DOHH2 (cell line): ENCODE results near the gene TSHZ2.

ENCODE experiments used
- EZH2phosphoT487 ChIP-seq: fragments of 200-600 bp; sonication (generic); IDR thresholded peaks from 2 replicates; pipeline ENCODE4 v1.6.1; 2017; ENCODE audit warnings: borderline replicate concordance, mild to moderate bottlenecking, antibody characterized with exemption, low read length, moderate library complexity, mixed read lengths
- TF ChIP-seq, protein P1 (sequence below): fragments of 200-600 bp; sonication (generic); IDR thresholded peaks from one replicate; pipeline ENCODE4 v1.5.1; 2014; ENCODE audit warnings: antibody characterized with exemption, mild to moderate bottlenecking, low read depth, low read length; ENCODE audit not compliant: poor library complexity, severe bottlenecking

DNA sequence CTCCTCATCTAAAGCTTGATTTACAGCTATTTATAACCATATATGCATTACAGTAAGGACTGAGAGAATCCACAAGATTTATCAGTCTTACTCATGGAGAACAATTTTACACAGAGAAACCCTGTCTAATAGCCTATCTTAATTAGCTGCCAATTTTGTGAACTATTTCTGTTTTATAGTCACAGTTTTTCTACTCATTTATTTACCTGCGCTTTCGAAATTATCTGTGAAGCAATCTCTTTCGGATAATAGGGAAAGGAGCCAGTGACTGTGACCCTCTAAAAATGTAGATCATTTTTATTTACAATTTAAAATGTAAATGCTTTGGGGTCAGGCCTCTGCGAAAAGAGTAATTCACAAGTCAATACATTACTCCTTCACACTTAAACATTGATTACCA, 98.1 kb downstream of the TSHZ2 start:
- TF ChIP-seq, protein P1, sequence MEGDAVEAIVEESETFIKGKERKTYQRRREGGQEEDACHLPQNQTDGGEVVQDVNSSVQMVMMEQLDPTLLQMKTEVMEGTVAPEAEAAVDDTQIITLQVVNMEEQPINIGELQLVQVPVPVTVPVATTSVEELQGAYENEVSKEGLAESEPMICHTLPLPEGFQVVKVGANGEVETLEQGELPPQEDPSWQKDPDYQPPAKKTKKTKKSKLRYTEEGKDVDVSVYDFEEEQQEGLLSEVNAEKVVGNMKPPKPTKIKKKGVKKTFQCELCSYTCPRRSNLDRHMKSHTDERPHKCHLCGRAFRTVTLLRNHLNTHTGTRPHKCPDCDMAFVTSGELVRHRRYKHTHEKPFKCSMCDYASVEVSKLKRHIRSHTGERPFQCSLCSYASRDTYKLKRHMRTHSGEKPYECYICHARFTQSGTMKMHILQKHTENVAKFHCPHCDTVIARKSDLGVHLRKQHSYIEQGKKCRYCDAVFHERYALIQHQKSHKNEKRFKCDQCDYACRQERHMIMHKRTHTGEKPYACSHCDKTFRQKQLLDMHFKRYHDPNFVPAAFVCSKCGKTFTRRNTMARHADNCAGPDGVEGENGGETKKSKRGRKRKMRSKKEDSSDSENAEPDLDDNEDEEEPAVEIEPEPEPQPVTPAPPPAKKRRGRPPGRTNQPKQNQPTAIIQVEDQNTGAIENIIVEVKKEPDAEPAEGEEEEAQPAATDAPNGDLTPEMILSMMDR, result no peak
- no peak for TF ChIP-seq EZH2phosphoT487
